OCI-M2 (cell line): ENCODE results near the gene SPON1.

Source experiments
- DNase-seq: peaks from one replicate; lab custom pipeline; 2025; ENCODE audit not compliant: unreplicated experiment; lab: John Stamatoyannopoulos, UW

Gene SPON1

GRCh38 chr11:14179116-14179820 lies 216.7 kb downstream of the SPON1 start:
- DNase-seq = no peak

GRCh38 chr11:14181121-14181520 lies 218.6 kb downstream of the SPON1 start:
- DNase-seq = no peak

GRCh38 chr11:14182833-14183364 lies 220.4 kb downstream of the SPON1 start:
- DNase-seq = no peak

- no peak for DNase-seq
Measured at GRCh38 chr11:14184028-14184940, 221.8 kb downstream of the SPON1 start.

GRCh38 chr11:14185461-14185860 lies 222.9 kb downstream of the SPON1 start:
- DNase-seq = no peak

GRCh38 chr11:14186046-14186775 lies 223.7 kb downstream of the SPON1 start:
- no peak for DNase-seq

GRCh38 chr11:14189874-14190273 lies 227.4 kb downstream of the SPON1 start:
- no peak for DNase-seq

GRCh38 chr11:14190992-14191778 lies 228.7 kb downstream of the SPON1 start:
- DNase-seq = no peak

- DNase-seq = no peak
Measured at GRCh38 chr11:14193644-14194043, 231.1 kb downstream of the SPON1 start.

GRCh38 chr11:14202251-14203196 lies 240.0 kb downstream of the SPON1 start:
- no peak for DNase-seq

GRCh38 chr11:14203321-14203720 lies 240.8 kb downstream of the SPON1 start:
- DNase-seq = no peak

- no peak for DNase-seq
Measured at GRCh38 chr11:14212986-14213385, 250.5 kb downstream of the SPON1 start.

GRCh38 chr11:14218728-14219127 lies 256.2 kb downstream of the SPON1 start:
- DNase-seq = no peak

- no peak for DNase-seq
Measured at GRCh38 chr11:14223636-14224288, 261.2 kb downstream of the SPON1 start.

GRCh38 chr11:14224395-14224794 lies 261.9 kb downstream of the SPON1 start:
- DNase-seq = no peak

- no peak for DNase-seq
Measured at GRCh38 chr11:14225666-14226065, 263.1 kb downstream of the SPON1 start.

GRCh38 chr11:14228356-14228755 lies 265.8 kb downstream of the SPON1 start:
- no peak for DNase-seq

GRCh38 chr11:14229472-14229871 lies 266.9 kb downstream of the SPON1 start:
- no peak for DNase-seq

GRCh38 chr11:14230407-14230806 lies 267.9 kb downstream of the SPON1 start:
- DNase-seq = no peak
